A549 (cell line): ENCODE measurements around the gene ABCC3.

ENCODE experiments used
- CEBPB ChIP-seq, 2 experiments: fragments of >200 bp in 1 of 2; sonication (Bioruptor Twin) in 1 of 2; formaldehyde crosslinking in 1 of 2; IDR thresholded peaks; 2 replicates each; pipeline ENCODE4 v1.6.1; 2012 to 2016
- CTCF ChIP-seq: fragments of >200 bp; sonication (Bioruptor Twin); formaldehyde crosslinking; IDR thresholded peaks from 3 replicates; pipeline ENCODE4 v1.5.1; 2016
- EHMT2 ChIP-seq: fragments of 200-600 bp; sonication (generic); IDR thresholded peaks from 2 replicates; pipeline ENCODE4 v1.6.1; 2016; ENCODE audit warnings: antibody characterized with exemption, low read depth, mild to moderate bottlenecking, moderate library complexity
- EP300 ChIP-seq, 2 experiments: fragments of >200 bp; sonication (Bioruptor Twin); formaldehyde crosslinking; IDR thresholded peaks; 2 replicates in 1 of 2; 3 replicates in 1 of 2; pipeline ENCODE4 v1.6.1; 2016 to 2017
- ESRRA ChIP-seq: fragments of 150-350 bp; IDR thresholded peaks from 2 replicates; pipeline ENCODE4 v1.6.1; 2014; ENCODE audit warnings: mild to moderate bottlenecking, low read length, borderline replicate concordance
- HDAC2 ChIP-seq: fragments of 200-600 bp; sonication (generic); IDR thresholded peaks from 2 replicates; pipeline ENCODE4 v1.6.1; 2016
- KDM5A ChIP-seq: fragments of 200-600 bp; sonication (generic); IDR thresholded peaks from 2 replicates; pipeline ENCODE4 v1.6.1; 2016; ENCODE audit warnings: antibody characterized with exemption, mild to moderate bottlenecking
- MYC ChIP-seq: IDR thresholded peaks from 2 replicates; pipeline ENCODE4 v1.6.1; 2012; ENCODE audit warnings: mild to moderate bottlenecking, inconsistent platforms, low read length, improper control_type of control experiment, borderline replicate concordance
- TP53 ChIP-seq: fragments of 250-450 bp; sonication (Bioruptor Pico); IDR thresholded peaks from 2 replicates; pipeline ENCODE4 v1.5.0; 2021; ENCODE audit warnings: mild to moderate bottlenecking, moderate library complexity
- TF ChIP-seq, protein P1 (sequence below): IDR thresholded peaks from 2 replicates; pipeline ENCODE4 v1.6.1; 2012

- TF ChIP-seq CTCF (no peak), MYC (no peak), EP300 (IDR thresholded peaks at IDR 0.05) (peak; percentile 47 to 83; a peak in 2 of 5 replicates), HDAC2 (peak; percentile 98), CEBPB (IDR thresholded peaks at IDR 0.05) (peak; percentile 88 to 94), ESRRA (peak; percentile 90), TP53 (no peak), KDM5A (no peak), EHMT2 (no peak)
- TF ChIP-seq, protein P1, sequence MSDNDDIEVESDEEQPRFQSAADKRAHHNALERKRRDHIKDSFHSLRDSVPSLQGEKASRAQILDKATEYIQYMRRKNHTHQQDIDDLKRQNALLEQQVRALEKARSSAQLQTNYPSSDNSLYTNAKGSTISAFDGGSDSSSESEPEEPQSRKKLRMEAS = no peak; the same call in 1 of the 2 replicates
Measured at GRCh38 chr17:50634224-50634914, at the start of gene ABCC3.
